GM06990 (cell line): ENCODE results near the gene NEU4.
"Not testable (repeated sequence)": the region's sequence is repeated elsewhere in the genome, so short reads cannot be mapped to it uniquely, and the experiment has no call there.

ENCODE experiments used
- DNase-seq: peaks from one replicate; pipeline ENCODE4 v3.0.0-alpha.2; 2011; ENCODE audit not compliant: insufficient read length; ENCODE audit errors: extremely low read depth
- H3K27me3 ChIP-seq: replicated peaks from 2 replicates; pipeline ENCODE4 v1.6.0; 2011; ENCODE audit warnings: low read length; ENCODE audit not compliant: control insufficient read depth, insufficient read depth
- H3K36me3 ChIP-seq: 2 replicates; pipeline ENCODE4 v1.5.1; 2011; ENCODE audit warnings: low read length; ENCODE audit not compliant: control insufficient read depth, insufficient read depth
- H3K4me3 ChIP-seq: replicated peaks from 2 replicates; pipeline ENCODE4 v1.5.1; 2011; ENCODE audit warnings: low read depth, mild to moderate bottlenecking, control low read depth, low read length
- TF ChIP-seq, protein P1 (sequence below): IDR thresholded peaks from 2 replicates; pipeline ENCODE4 v1.5.1; 2011; ENCODE audit warnings: low read length, control low read depth, mild to moderate bottlenecking, inconsistent platforms; ENCODE audit not compliant: insufficient read depth, poor library complexity, severe bottlenecking

NEU4 gene, protein sequence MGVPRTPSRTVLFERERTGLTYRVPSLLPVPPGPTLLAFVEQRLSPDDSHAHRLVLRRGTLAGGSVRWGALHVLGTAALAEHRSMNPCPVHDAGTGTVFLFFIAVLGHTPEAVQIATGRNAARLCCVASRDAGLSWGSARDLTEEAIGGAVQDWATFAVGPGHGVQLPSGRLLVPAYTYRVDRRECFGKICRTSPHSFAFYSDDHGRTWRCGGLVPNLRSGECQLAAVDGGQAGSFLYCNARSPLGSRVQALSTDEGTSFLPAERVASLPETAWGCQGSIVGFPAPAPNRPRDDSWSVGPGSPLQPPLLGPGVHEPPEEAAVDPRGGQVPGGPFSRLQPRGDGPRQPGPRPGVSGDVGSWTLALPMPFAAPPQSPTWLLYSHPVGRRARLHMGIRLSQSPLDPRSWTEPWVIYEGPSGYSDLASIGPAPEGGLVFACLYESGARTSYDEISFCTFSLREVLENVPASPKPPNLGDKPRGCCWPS

GRCh38 chr2:241808721-241809382, at the start of gene NEU4:
TSS of gene NEU4 (plus strand) at chr2:241809193. CDS start at chr2:241814485, 5,292 bp downstream.
- no peak within 1 kb of the TSS for H3K4me3 ChIP-seq
- H3K27me3 ChIP-seq: no peaks in the 10 kb centered on the region; the same call in 1 of the 2 replicates
- TF ChIP-seq, protein P1, sequence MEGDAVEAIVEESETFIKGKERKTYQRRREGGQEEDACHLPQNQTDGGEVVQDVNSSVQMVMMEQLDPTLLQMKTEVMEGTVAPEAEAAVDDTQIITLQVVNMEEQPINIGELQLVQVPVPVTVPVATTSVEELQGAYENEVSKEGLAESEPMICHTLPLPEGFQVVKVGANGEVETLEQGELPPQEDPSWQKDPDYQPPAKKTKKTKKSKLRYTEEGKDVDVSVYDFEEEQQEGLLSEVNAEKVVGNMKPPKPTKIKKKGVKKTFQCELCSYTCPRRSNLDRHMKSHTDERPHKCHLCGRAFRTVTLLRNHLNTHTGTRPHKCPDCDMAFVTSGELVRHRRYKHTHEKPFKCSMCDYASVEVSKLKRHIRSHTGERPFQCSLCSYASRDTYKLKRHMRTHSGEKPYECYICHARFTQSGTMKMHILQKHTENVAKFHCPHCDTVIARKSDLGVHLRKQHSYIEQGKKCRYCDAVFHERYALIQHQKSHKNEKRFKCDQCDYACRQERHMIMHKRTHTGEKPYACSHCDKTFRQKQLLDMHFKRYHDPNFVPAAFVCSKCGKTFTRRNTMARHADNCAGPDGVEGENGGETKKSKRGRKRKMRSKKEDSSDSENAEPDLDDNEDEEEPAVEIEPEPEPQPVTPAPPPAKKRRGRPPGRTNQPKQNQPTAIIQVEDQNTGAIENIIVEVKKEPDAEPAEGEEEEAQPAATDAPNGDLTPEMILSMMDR: no peak
- H3K36me3 ChIP-seq: no peaks in the 10 kb centered on the region
- no peak for DNase-seq

GRCh38 chr2:241759893-241760292, 49.1 kb upstream of the NEU4 start:
- DNase-seq, H3K27me3 ChIP-seq, H3K4me3 ChIP-seq, H3K36me3 ChIP-seq: not testable (repeated sequence)

GRCh38 chr2:241760301-241760771, 48.7 kb upstream of the NEU4 start:
- TF ChIP-seq, protein P1: no peak
- Histone ChIP-seq H3K4me3 (no peak overlapping the region), H3K27me3 (no peaks in the 10 kb centered on the region), H3K36me3 (no peaks in the 10 kb centered on the region; the same call in none of the 2 replicates)
- no peak for DNase-seq

GRCh38 chr2:241762321-241762932, 46.6 kb upstream of the NEU4 start:
- no peaks in the 10 kb centered on the region; the same call in 1 of the 2 replicates for H3K36me3 ChIP-seq
- DNase-seq: no peak
- no peak overlapping the region for H3K4me3 ChIP-seq
- TF ChIP-seq, protein P1: no peak
- no peaks in the 10 kb centered on the region for H3K27me3 ChIP-seq

- DNase-seq: no peak
- H3K27me3 ChIP-seq: no peaks in the 10 kb centered on the region
- no peaks in the 10 kb centered on the region; the same call in 1 of the 2 replicates for H3K36me3 ChIP-seq
- TF ChIP-seq, protein P1: no peak
- no peak overlapping the region for H3K4me3 ChIP-seq
Observed at GRCh38 chr2:241762933-241763369, 46.0 kb upstream of the NEU4 start.
